Endothelial cell of hepatic sinusoid (primary cell): ENCODE measurements around the gene RIPOR2.

Experiments used
- in situ Hi-C: cut with HindIII; loops from 2 replicates; pipeline ENCODE4 v1.10.0; 2017; ENCODE audit warnings: low sequenced_read_pairs

RIPOR2 gene

GRCh38 chr6:24935366-24936152, at the start of gene RIPOR2:
RIPOR2 (minus strand) TSS chr6:24935960; CDS start chr6:24935898, 62 bp downstream.
- in situ Hi-C loops, result no loop called here

- in situ Hi-C loops, result no loop called here
Measured at GRCh38 chr6:24985323-24985722, 49.6 kb upstream of the RIPOR2 start.

GRCh38 chr6:24982231-24982630, 46.5 kb upstream of the RIPOR2 start:
- in situ Hi-C loops, result no loop called here

- in situ Hi-C loops, result no loop called here
Measured at GRCh38 chr6:24981386-24981760, 45.6 kb upstream of the RIPOR2 start.

- in situ Hi-C loops, result no loop called here
Measured at GRCh38 chr6:24980507-24981385, 45.0 kb upstream of the RIPOR2 start.

GRCh38 chr6:24979176-24979575, 43.4 kb upstream of the RIPOR2 start:
- in situ Hi-C loops, result no loop called here

- in situ Hi-C loops, result no loop called here
Measured at GRCh38 chr6:24974182-24975171, 38.7 kb upstream of the RIPOR2 start.

- in situ Hi-C loops, result no loop called here
Measured at GRCh38 chr6:24972311-24972958, 36.7 kb upstream of the RIPOR2 start.

- in situ Hi-C loops, result no loop called here
Measured at GRCh38 chr6:24971067-24971466, 35.3 kb upstream of the RIPOR2 start.

GRCh38 chr6:24969343-24969860, 33.6 kb upstream of the RIPOR2 start:
- in situ Hi-C loops, result no loop called here

- in situ Hi-C loops, result no loop called here
Measured at GRCh38 chr6:24968783-24969182, 33.0 kb upstream of the RIPOR2 start.

- in situ Hi-C loops, result no loop called here
Measured at GRCh38 chr6:24967211-24967610, 31.5 kb upstream of the RIPOR2 start.

GRCh38 chr6:24966381-24966780, 30.6 kb upstream of the RIPOR2 start:
- in situ Hi-C loops, result no loop called here

- in situ Hi-C loops, result no loop called here
Measured at GRCh38 chr6:24963887-24964570, 28.3 kb upstream of the RIPOR2 start.

GRCh38 chr6:24963339-24963738, 27.6 kb upstream of the RIPOR2 start:
- in situ Hi-C loops, result no loop called here

- in situ Hi-C loops, result no loop called here
Measured at GRCh38 chr6:24961852-24962251, 26.1 kb upstream of the RIPOR2 start.

GRCh38 chr6:24960991-24961475, 25.3 kb upstream of the RIPOR2 start:
- in situ Hi-C loops, result no loop called here

- in situ Hi-C loops, result no loop called here
Measured at GRCh38 chr6:24959319-24959718, 23.6 kb upstream of the RIPOR2 start.

- in situ Hi-C loops, result no loop called here
Measured at GRCh38 chr6:24957199-24957598, 21.4 kb upstream of the RIPOR2 start.
